A549 (cell line): ENCODE measurements around the gene RNF40.

ENCODE experiments used
- CTCF ChIP-seq: fragments of >200 bp; sonication (Bioruptor Twin); formaldehyde crosslinking; IDR thresholded peaks from 3 replicates; pipeline ENCODE4 v1.5.1; 2016
- NPAS2 ChIP-seq: fragments of 250-450 bp; sonication (Bioruptor Pico); IDR thresholded peaks from 2 replicates; pipeline ENCODE4 v1.8.0; 2022; ENCODE audit warnings: mild to moderate bottlenecking, moderate library complexity, borderline replicate concordance
- RNF2 ChIP-seq: fragments of 200-600 bp; sonication (generic); IDR thresholded peaks from 2 replicates; pipeline ENCODE4 v1.6.1; 2016; ENCODE audit warnings: low read depth, mild to moderate bottlenecking, antibody characterized with exemption, moderate library complexity, borderline replicate concordance

- TF ChIP-seq CTCF (no peak), RNF2 (no peak), NPAS2 (CRISPR knock-in tag) (no peak)
Measured at GRCh38 chr16:30736995-30737793, 24.9 kb upstream of the RNF40 start.
